ENCODE results near the gene CCNB2. TPM values are rescaled to one million over a fixed set of nuclear protein-coding genes. Genes with fewer than 3 reads are reported as not detected.
A peak's percentile ranks its signal among the peaks of the same experiment; 100 is the strongest.

The CCNB2 gene
- total and polyA plus RNA-seq, 9 of the 15 experiments (the other 6 are each of a cell fraction or from before 2014, with no cell fraction given), result 84.8 to 266 (median 124) TPM

GRCh38 chr15:59138243-59138642 lies 33.3 kb downstream of the CCNB2 start (continued):
- TF ChIP-seq MYBL2 (IDR thresholded peaks at IDR 0.05; ENCODE audit: low read depth), result peak; percentile 39; the same call in 1 of the 2 replicates
- TF ChIP-seq MYBL2 (CRISPR knock-in tag; IDR thresholded peaks at IDR 0.05; ENCODE audit: borderline replicate concordance), result no peak

GRCh38 chr15:59140422-59141226 lies 35.7 kb downstream of the CCNB2 start:
- no peak overlapping the region for H3K4me3 ChIP-seq
- in situ Hi-C loops (cut with MboI), result no loop called here
- intact Hi-C loops (cut with micrococcal nuclease), result no loop called here
- BruUV-seq (replicated peaks), result no TSS peak
- no peaks in the 10 kb centered on the region for H3K9me3 ChIP-seq (replicated peaks; ENCODE audit: control insufficient read depth, insufficient read depth, low read depth, low read length)
- H4K20me1 ChIP-seq (replicated peaks; ENCODE audit: control insufficient read depth, insufficient read depth, low read length), result no peaks in the 10 kb centered on the region
- no peak overlapping the region for H3K4me2 ChIP-seq (ENCODE audit: insufficient read depth, low read length)
- FAIRE-seq (no peak), DNase-seq (ENCODE audit: extremely low read depth in 1 of 4, low spot score in 3 of 4) (peak in 2 of 4 experiments; percentile 29 to 31), ATAC-seq (no peak)
- peaks cover 0 to 3% of the 10 kb centered on the region in 2 experiments; a peak in 1 of 5 replicates for H3K4me1 ChIP-seq (replicated peaks in 1 of 2; ENCODE audit: control insufficient read depth in 2 of 2, insufficient read depth in 2 of 2, low read length in 2 of 2)
- peak overlapping the region in 1 of 2 experiments; percentile 37; a peak in 1 of 4 replicates for H3K9ac ChIP-seq (ENCODE audit: insufficient read depth in 1 of 2, low read depth in 2 of 2, low read length in 2 of 2)
- peaks cover 29% of the 10 kb centered on the region for H3K36me3 ChIP-seq (ENCODE audit: control insufficient read depth, insufficient read depth, low read length)
- H3K79me2 ChIP-seq (ENCODE audit: control insufficient read depth, insufficient read depth, low read length), result no peaks in the 10 kb centered on the region
- no peak overlapping the region for H3K27ac ChIP-seq (ENCODE audit: extremely low read depth, low read depth, low read length)
- ChIA-PET POLR2A (interaction anchor here (0.6 kb wide), 1 partner anchor 164 kb away, joined by 3 read pairs; no protein-coding TSS in a partner anchor), CTCF (ENCODE audit: low intra/inter-chr PET ratio) (no interaction called here)
- WGBS (ENCODE audit: insufficient coverage, low coverage, missing lambda C conversion rate), result 79% methylated on average over 8 of the region's 9 CpGs
- H3K9me1 ChIP-seq (ENCODE audit: control insufficient read depth, insufficient read depth, low read length), result peaks cover 3% of the 10 kb centered on the region
- H3K27me3 ChIP-seq (ENCODE audit: control insufficient read depth in 2 of 2, insufficient read depth in 2 of 2, low read length in 2 of 2), result no peaks in the 10 kb centered on the region
- no peak overlapping the region for H2AFZ ChIP-seq (ENCODE audit: low read depth, low read length)
- TF ChIP-seq, protein P1, sequence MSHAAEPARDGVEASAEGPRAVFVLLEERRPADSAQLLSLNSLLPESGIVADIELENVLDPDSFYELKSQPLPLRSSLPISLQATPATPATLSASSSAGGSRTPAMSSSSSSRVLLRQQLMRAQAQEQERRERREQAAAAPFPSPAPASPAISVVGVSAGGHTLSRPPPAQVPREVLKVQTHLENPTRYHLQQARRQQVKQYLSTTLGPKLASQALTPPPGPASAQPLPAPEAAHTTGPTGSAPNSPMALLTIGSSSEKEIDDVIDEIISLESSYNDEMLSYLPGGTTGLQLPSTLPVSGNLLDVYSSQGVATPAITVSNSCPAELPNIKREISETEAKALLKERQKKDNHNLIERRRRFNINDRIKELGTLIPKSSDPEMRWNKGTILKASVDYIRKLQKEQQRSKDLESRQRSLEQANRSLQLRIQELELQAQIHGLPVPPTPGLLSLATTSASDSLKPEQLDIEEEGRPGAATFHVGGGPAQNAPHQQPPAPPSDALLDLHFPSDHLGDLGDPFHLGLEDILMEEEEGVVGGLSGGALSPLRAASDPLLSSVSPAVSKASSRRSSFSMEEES (CRISPR knock-in tag; IDR thresholded peaks at IDR 0.05), result peak; percentile 32
- TF ChIP-seq, protein P2, sequence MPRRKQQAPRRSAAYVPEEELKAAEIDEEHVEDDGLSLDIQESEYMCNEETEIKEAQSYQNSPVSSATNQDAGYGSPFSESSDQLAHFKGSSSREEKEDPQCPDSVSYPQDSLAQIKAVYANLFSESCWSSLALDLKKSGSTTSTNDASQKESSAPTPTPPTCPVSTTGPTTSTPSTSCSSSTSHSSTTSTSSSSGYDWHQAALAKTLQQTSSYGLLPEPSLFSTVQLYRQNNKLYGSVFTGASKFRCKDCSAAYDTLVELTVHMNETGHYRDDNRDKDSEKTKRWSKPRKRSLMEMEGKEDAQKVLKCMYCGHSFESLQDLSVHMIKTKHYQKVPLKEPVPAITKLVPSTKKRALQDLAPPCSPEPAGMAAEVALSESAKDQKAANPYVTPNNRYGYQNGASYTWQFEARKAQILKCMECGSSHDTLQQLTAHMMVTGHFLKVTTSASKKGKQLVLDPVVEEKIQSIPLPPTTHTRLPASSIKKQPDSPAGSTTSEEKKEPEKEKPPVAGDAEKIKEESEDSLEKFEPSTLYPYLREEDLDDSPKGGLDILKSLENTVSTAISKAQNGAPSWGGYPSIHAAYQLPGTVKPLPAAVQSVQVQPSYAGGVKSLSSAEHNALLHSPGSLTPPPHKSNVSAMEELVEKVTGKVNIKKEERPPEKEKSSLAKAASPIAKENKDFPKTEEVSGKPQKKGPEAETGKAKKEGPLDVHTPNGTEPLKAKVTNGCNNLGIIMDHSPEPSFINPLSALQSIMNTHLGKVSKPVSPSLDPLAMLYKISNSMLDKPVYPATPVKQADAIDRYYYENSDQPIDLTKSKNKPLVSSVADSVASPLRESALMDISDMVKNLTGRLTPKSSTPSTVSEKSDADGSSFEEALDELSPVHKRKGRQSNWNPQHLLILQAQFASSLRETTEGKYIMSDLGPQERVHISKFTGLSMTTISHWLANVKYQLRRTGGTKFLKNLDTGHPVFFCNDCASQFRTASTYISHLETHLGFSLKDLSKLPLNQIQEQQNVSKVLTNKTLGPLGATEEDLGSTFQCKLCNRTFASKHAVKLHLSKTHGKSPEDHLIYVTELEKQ (CRISPR knock-in tag; IDR thresholded peaks at IDR 0.05), result no peak
- TF ChIP-seq PRPF4 (IDR thresholded peaks at IDR 0.05; ENCODE audit: insufficient read depth, low read depth, low read length, poor library complexity, severe bottlenecking), result no peak
